ENCODE measurements around the gene RPAP2. TPM values are rescaled to one million over a fixed set of nuclear protein-coding genes. Genes with fewer than 3 reads are reported as not detected.

RPAP2 gene
- total and polyA plus RNA-seq, 2 donors (not counting 3 experiments of a cell fraction or from before 2014, with no cell fraction given), result 4.3 to 24.9 TPM

GRCh38 chr1:92301021-92301420, 2.2 kb downstream of the RPAP2 start:
- Histone ChIP-seq H3K9ac (replicated peaks; ENCODE audit: extremely low read depth, insufficient read depth, low read length) (no peak overlapping the region), H3K79me2 (ENCODE audit: control insufficient read depth, insufficient read depth, low read length) (peaks cover 20% of the 10 kb centered on the region), H3K9me3 (replicated peaks; ENCODE audit: control insufficient read depth, insufficient read depth, low read length) (no peaks in the 10 kb centered on the region), H3K4me1 (ENCODE audit: control insufficient read depth, extremely low read depth, insufficient read depth, low read length) (peaks cover 10% of the 10 kb centered on the region), H3K4me3 (replicated peaks in 1 of 3; ENCODE audit: insufficient read depth in 1 of 3, low read depth in 1 of 3, low read length in 3 of 3) (no peak overlapping the region), H4K20me1 (replicated peaks; ENCODE audit: control insufficient read depth, extremely low read depth, insufficient read depth, low read length) (no peaks in the 10 kb centered on the region), H2AFZ (ENCODE audit: low read depth, low read length) (no peak overlapping the region), H3K9me1 (replicated peaks; ENCODE audit: control insufficient read depth, extremely low read depth, insufficient read depth, low read length) (no peaks in the 10 kb centered on the region), H3K36me3 (ENCODE audit: control insufficient read depth in 2 of 2, extremely low read depth in 1 of 2, insufficient read depth in 2 of 2, low read length in 2 of 2) (peaks cover 0 to 4% of the 10 kb centered on the region in 2 experiments), H3K4me2 (ENCODE audit: insufficient read depth, low read length) (no peak overlapping the region), H3K27ac (ENCODE audit: insufficient read depth, low read depth, low read length) (no peak overlapping the region), H3K27me3 (ENCODE audit: control insufficient read depth in 2 of 2, insufficient read depth in 2 of 2, low read length in 2 of 2) (no peaks in the 10 kb centered on the region)
- no TSS peak for BruUV-seq (replicated peaks)
- ChIA-PET POLR2A (no interaction called here), CTCF (interaction anchor here (1.8 to 4.2 kb wide), 3 partner anchors 9 to 304 kb away, joined by 7 to 21 read pairs (median 15); no protein-coding TSS in a partner anchor)
- DNase-seq (ENCODE audit: low read depth, low spot score) (no peak), FAIRE-seq (no peak)
- dilution Hi-C loops (cut with MboI; ENCODE audit: extremely low pct_ligation_motif_present, low sequenced_read_pairs), result no loop called here
- TF ChIP-seq GATA2 (IDR thresholded peaks at IDR 0.05; ENCODE audit: insufficient read depth, insufficient read length, low read depth, low read length) (no peak), CTCF (IDR thresholded peaks at IDR 0.05; ENCODE audit: extremely low read depth in 1 of 2, insufficient read depth in 1 of 2, low read depth in 1 of 2, low read length in 2 of 2) (no peak), MAX (IDR thresholded peaks at IDR 0.05; ENCODE audit: insufficient read depth, insufficient read length) (no peak), MYC (IDR thresholded peaks at IDR 0.05; ENCODE audit: low read depth, low read length) (no peak)
- intact Hi-C loops (cut with micrococcal nuclease), result no loop called here

- no peaks in the 10 kb centered on the region for H3K4me1 ChIP-seq (ENCODE audit: control insufficient read depth, extremely low read depth, insufficient read depth, low read length)
- no peak for DNase-seq (ENCODE audit: low read depth, low spot score)
- H3K27ac ChIP-seq (ENCODE audit: insufficient read depth, low read depth, low read length), result no peak overlapping the region
- ChIA-PET POLR2A (no interaction called here), CTCF (interaction anchor here (1.1 to 1.6 kb wide), 2 partner anchors 15 to 309 kb away, joined by 3 to 4 read pairs; no protein-coding TSS in a partner anchor)
- no peak overlapping the region for H3K9ac ChIP-seq (replicated peaks; ENCODE audit: extremely low read depth, insufficient read depth, low read length)
- intact Hi-C loops (cut with micrococcal nuclease), result no loop called here
- dilution Hi-C loops (cut with MboI; ENCODE audit: extremely low pct_ligation_motif_present, low sequenced_read_pairs), result no loop called here
- H3K4me2 ChIP-seq (ENCODE audit: insufficient read depth, low read length), result no peak overlapping the region
- H3K9me1 ChIP-seq (replicated peaks; ENCODE audit: control insufficient read depth, extremely low read depth, insufficient read depth, low read length), result no peaks in the 10 kb centered on the region
- H3K27me3 ChIP-seq (ENCODE audit: control insufficient read depth in 2 of 2, insufficient read depth in 2 of 2, low read length in 2 of 2), result no peaks in the 10 kb centered on the region
- no peak for FAIRE-seq
- no TSS peak for BruUV-seq (replicated peaks)
- no peaks in the 10 kb centered on the region for H3K9me3 ChIP-seq (replicated peaks; ENCODE audit: control insufficient read depth, insufficient read depth, low read length)
- no peak for TF ChIP-seq JUN (IDR thresholded peaks at IDR 0.05; ENCODE audit: borderline replicate concordance, insufficient read depth, insufficient read length, low read depth)
- no peak for TF ChIP-seq CTCF (IDR thresholded peaks at IDR 0.05; ENCODE audit: extremely low read depth in 1 of 2, insufficient read depth in 1 of 2, low read depth in 1 of 2, low read length in 2 of 2)
- no peak for TF ChIP-seq POLR2A (IDR thresholded peaks at IDR 0.05; ENCODE audit: low read depth, low read length)
- TF ChIP-seq MAX (IDR thresholded peaks at IDR 0.05; ENCODE audit: insufficient read depth, insufficient read length), result no peak
- no peak for TF ChIP-seq POLR2AphosphoS5 (IDR thresholded peaks at IDR 0.05; ENCODE audit: insufficient read depth, low read depth, low read length)
- TF ChIP-seq EZH2 (IDR thresholded peaks at IDR 0.05; ENCODE audit: borderline replicate concordance, low read depth, low read length, severe bottlenecking), result no peak
- no peak for TF ChIP-seq FOS (IDR thresholded peaks at IDR 0.05; ENCODE audit: borderline replicate concordance, insufficient read depth, low read length)
- no peak for TF ChIP-seq GATA2 (IDR thresholded peaks at IDR 0.05; ENCODE audit: insufficient read depth, insufficient read length, low read depth, low read length)
- TF ChIP-seq MYC (IDR thresholded peaks at IDR 0.05; ENCODE audit: low read depth, low read length), result no peak
- H3K36me3 ChIP-seq (ENCODE audit: control insufficient read depth in 2 of 2, extremely low read depth in 1 of 2, insufficient read depth in 2 of 2, low read length in 2 of 2), result peaks cover 2 to 4% of the 10 kb centered on the region in 2 experiments
- no peak overlapping the region for H2AFZ ChIP-seq (ENCODE audit: low read depth, low read length)
- H3K79me2 ChIP-seq (ENCODE audit: control insufficient read depth, insufficient read depth, low read length), result no peaks in the 10 kb centered on the region
- H3K4me3 ChIP-seq (replicated peaks in 1 of 3; ENCODE audit: insufficient read depth in 1 of 3, low read depth in 1 of 3, low read length in 3 of 3), result no peak overlapping the region
- H4K20me1 ChIP-seq (replicated peaks; ENCODE audit: control insufficient read depth, extremely low read depth, insufficient read depth, low read length), result no peaks in the 10 kb centered on the region
Measured at GRCh38 chr1:92306020-92306419, 7.2 kb downstream of the RPAP2 start.

Measured in endothelial cell of umbilical vein (primary cell).